Raji (cell line): ENCODE results near the gene CTU2.

ENCODE experiments used
- POLR2A ChIP-seq: IDR thresholded peaks from 2 replicates; pipeline ENCODE4 v1.6.1; 2011; ENCODE audit warnings: low read depth, low read length, control low read depth; ENCODE audit not compliant: insufficient read depth

Gene CTU2

GRCh38 chr16:88706229-88706964 lies at the start of gene CTU2, which contains the start of gene RNF166:
TSS of gene CTU2 (plus strand) at chr16:88706503. CDS start at chr16:88706531, 28 bp downstream.
TSS of gene RNF166 (minus strand) at chr16:88706408. CDS start at chr16:88706325, 83 bp downstream.
- peak; percentile 76 for TF ChIP-seq POLR2A

- no peak for TF ChIP-seq POLR2A
Measured at GRCh38 chr16:88657371-88657770, 48.9 kb upstream of the CTU2 start.

GRCh38 chr16:88658714-88659113 lies 47.6 kb upstream of the CTU2 start:
- TF ChIP-seq POLR2A, result no peak

GRCh38 chr16:88659160-88659559 lies 47.1 kb upstream of the CTU2 start:
- no peak for TF ChIP-seq POLR2A

DNA sequence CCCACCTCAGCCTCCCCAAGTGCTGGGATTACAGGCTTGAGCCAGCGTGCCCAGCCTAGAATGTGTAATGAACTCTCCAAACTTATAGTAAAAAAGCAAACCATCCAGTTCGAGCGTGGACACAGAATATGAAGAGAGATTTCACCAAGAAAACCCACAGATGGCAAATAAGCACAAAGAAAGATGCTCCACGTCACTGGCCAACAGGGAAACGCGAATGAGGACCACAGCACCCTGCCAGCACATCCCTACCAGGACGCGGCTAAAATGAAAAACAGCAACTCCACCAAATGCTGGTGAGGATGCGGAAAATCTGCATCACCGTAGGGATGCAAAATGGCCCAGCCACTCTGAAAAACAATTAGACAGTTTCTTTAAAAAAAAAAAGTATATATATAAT lies 44.8 kb upstream of the CTU2 start:
- TF ChIP-seq POLR2A, result no peak

DNA sequence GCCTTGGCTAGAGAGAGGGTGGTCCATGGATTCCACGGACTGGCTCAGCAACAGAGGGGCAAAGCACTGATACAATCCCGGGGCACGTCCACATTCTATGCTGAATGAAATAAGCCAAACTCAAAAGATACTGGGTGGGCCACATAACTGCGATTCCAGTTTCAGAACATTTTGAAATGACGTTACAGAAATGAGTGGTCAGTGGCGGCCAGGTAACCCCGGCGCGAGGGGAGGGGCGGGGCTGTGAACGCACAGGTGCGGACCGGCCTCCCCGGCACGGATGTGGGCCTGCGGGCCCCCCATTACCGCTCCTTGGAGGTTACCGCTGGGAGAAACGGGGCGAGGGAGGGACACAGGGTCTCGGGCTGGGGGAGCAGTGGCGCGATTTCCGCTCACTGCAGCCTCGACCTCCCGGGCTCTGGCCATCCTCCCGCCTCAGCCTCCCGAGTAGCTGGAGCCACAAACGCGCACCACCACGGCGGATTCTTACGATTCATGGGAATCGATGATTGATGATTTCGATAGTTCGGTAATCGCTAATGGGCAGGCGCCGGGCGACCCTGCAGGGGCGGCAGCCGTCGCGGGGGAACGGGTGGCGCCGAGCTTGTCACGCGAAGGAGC lies 44.0 kb upstream of the CTU2 start:
- TF ChIP-seq POLR2A, result no peak

GRCh38 chr16:88662843-88663606 lies 43.3 kb upstream of the CTU2 start, which contains the start of gene MVD:
TSS of gene MVD (minus strand) at chr16:88663091. CDS start at chr16:88663080, 11 bp downstream.
- peak; percentile 95 for TF ChIP-seq POLR2A

GRCh38 chr16:88665148-88665547 lies 41.2 kb upstream of the CTU2 start:
- TF ChIP-seq POLR2A, result no peak

GRCh38 chr16:88665570-88665969 lies 40.7 kb upstream of the CTU2 start:
- TF ChIP-seq POLR2A, result no peak

DNA sequence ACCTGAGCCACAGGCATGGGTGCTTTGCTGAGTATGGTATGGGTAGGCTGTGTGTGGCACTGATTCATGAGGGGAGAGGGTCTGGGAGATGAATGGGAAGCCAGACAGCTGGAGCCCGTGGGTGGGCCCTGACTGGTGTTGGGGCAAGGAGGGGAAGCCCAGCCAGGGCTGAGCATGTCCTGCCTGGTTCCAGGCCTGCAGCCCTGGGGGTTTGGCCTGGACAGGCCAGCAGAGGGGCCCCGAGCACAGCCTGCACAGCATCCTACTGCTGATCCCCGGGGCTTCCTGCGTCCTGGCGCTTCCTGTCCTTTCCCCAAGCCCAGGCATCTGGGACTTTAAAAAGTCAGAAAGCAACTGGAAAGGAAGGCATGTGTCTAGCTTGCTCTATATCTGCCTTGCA lies 38.8 kb upstream of the CTU2 start:
- TF ChIP-seq POLR2A, result no peak

- no peak for TF ChIP-seq POLR2A
Measured at GRCh38 chr16:88669980-88670379, 36.3 kb upstream of the CTU2 start.

DNA sequence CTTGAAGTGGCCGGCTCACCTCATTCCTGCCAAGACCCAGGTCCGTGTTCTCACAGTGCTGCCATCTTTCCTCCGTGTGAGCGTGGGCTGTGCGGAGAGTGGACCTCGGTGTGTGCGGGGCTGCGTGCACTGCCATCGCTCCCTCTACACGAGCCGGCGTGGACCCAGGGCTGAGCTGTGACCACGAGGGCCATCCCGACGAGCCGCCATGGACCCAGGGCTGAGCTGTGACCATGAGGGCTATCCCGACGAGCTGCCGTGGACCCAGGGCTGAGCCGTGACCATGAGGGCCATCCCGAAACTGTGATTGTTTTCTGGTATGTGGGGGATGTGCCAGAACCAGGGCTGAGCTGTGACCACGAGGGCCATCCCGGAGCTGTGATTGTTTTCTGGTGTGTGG lies 34.5 kb upstream of the CTU2 start:
- no peak for TF ChIP-seq POLR2A

DNA sequence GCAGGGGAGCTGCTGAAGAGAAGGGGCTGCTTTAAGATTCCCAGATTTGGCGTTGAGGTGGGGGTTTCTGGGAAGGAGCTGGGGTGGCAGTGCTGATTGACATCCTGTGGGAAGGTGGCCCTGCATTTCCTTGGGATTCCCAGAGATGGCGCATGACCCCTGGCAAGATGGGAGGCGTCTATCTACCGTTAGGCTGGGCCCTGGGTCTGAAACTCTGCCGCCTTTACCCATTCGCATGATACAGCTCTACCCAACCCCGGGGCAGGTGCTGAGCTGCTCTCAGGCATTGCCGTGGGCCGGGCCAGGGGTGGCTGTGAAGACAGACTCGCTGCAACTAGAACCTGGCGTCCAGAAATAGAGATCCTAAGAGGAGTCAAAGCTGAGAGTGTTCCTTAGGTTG lies 33.5 kb upstream of the CTU2 start:
- no peak for TF ChIP-seq POLR2A

- no peak for TF ChIP-seq POLR2A
Measured at GRCh38 chr16:88673716-88674379, 32.5 kb upstream of the CTU2 start.
